Measurements from ENCODE around the gene ZNF217. TPM values are rescaled to one million over a fixed set of nuclear protein-coding genes. Genes with fewer than 3 reads are reported as not detected.
"Not testable (repeated sequence)": the region's sequence is repeated elsewhere in the genome, so short reads cannot be mapped to it uniquely, and the experiment has no call there.

Gene ZNF217
- total RNA-seq, 4 donors from 2014 or later, result 24.9 to 48.8 (median 36.8) TPM

GRCh38 chr20:53587157-53587703 is 6.4 kb downstream of the ZNF217 start:
- not testable (repeated sequence) for DNase-seq (ENCODE audit: low spot score); ATAC-seq (ENCODE audit: low FRiP score)

GRCh38 chr20:53586640-53587039 is 7.0 kb downstream of the ZNF217 start:
- DNase-seq (ENCODE audit: low spot score), result no peak
- no peak for ATAC-seq (ENCODE audit: low FRiP score)

GRCh38 chr20:53585910-53586309 is 7.7 kb downstream of the ZNF217 start:
- not testable (repeated sequence) for DNase-seq (ENCODE audit: low spot score); ATAC-seq (ENCODE audit: low FRiP score)

More at GRCh38 chr20:53586640-53587039, 7.0 kb downstream of the ZNF217 start:
- TF ChIP-seq CTCF (IDR thresholded peaks at IDR 0.05), result no peak

- not testable (repeated sequence) for ATAC-seq (ENCODE audit: low FRiP score); DNase-seq (ENCODE audit: low spot score)
Measured at GRCh38 chr20:53585004-53585569, 8.6 kb downstream of the ZNF217 start.

- DNase-seq (ENCODE audit: low spot score); ATAC-seq (ENCODE audit: low FRiP score): not testable (repeated sequence)
Measured at GRCh38 chr20:53584550-53584913, 9.1 kb downstream of the ZNF217 start.

GRCh38 chr20:53583660-53584549 is 9.7 kb downstream of the ZNF217 start:
- not testable (repeated sequence) for DNase-seq (ENCODE audit: low spot score); ATAC-seq (ENCODE audit: low FRiP score)

GRCh38 chr20:53582574-53583351 is 10.9 kb downstream of the ZNF217 start:
- DNase-seq (ENCODE audit: low spot score) (no peak), ATAC-seq (ENCODE audit: low FRiP score) (peak; percentile 87)
- TF ChIP-seq CTCF (IDR thresholded peaks at IDR 0.05), result no peak

GRCh38 chr20:53582251-53582570 is 11.4 kb downstream of the ZNF217 start:
- no peak for TF ChIP-seq CTCF (IDR thresholded peaks at IDR 0.05)
- DNase-seq (ENCODE audit: low spot score) (no peak), ATAC-seq (ENCODE audit: low FRiP score) (no peak)

GRCh38 chr20:53581444-53582250 is 12.0 kb downstream of the ZNF217 start:
- no peak for ATAC-seq (ENCODE audit: low FRiP score)
- no peak for TF ChIP-seq CTCF (IDR thresholded peaks at IDR 0.05)
- no peak for DNase-seq (ENCODE audit: low spot score)
